Stomach (tissue), 4 donors: ENCODE results near the gene CCDC102B.

Experiments used
- CTCF ChIP-seq, 7 experiments: fragments of 450-650 bp in 4 of 7; fragments of 200-600 bp in 3 of 7; sonication (generic) in 3 of 7; IDR thresholded peaks; one replicate each; pipeline ENCODE4 v1.5.1; 2016 to 2019; ENCODE audit warnings: antibody characterized with exemption in 7 of 7, control low read depth in 2 of 7, mild to moderate bottlenecking in 1 of 7
- EP300 ChIP-seq: sonication (generic); formaldehyde crosslinking; IDR thresholded peaks from one replicate; pipeline ENCODE4 v1.6.1; 2017; ENCODE audit warnings: antibody characterized with exemption
- POLR2A ChIP-seq, 4 donors: fragments of 450-650 bp; IDR thresholded peaks; one replicate each; pipeline ENCODE4 v1.6.1; 2016; ENCODE audit warnings: antibody characterized with exemption in 4 of 4, control low read depth in 2 of 4, mild to moderate bottlenecking in 1 of 4, moderate library complexity in 1 of 4
- POLR2AphosphoS5 ChIP-seq, 3 donors: sonication (generic); formaldehyde crosslinking; IDR thresholded peaks; one replicate each; pipeline ENCODE4 v1.6.1; 2016; ENCODE audit warnings: antibody characterized with exemption in 3 of 3

GRCh38 chr18:69008538-69008937, 210.7 kb downstream of the CCDC102B start:
- TF ChIP-seq CTCF (IDR thresholded peaks at IDR 0.05) (no peak), POLR2A (IDR thresholded peaks at IDR 0.05) (no peak), POLR2AphosphoS5 (IDR thresholded peaks at IDR 0.05) (no peak), EP300 (no peak)
